Gastrocnemius medialis (tissue), 4 donors: Measurements from ENCODE around the gene RPRD1B.

Experiments
- POLR2A ChIP-seq, 2 donors: fragments of 450-650 bp; IDR thresholded peaks; one replicate each; pipeline ENCODE4 v1.6.1; 2017; ENCODE audit warnings: antibody characterized with exemption in 2 of 2, mild to moderate bottlenecking in 2 of 2, moderate library complexity in 2 of 2
- TF ChIP-seq, protein P1 (sequence below), 5 experiments: fragments of 450-650 bp in 3 of 5; fragments of 200-600 bp in 2 of 5; sonication (generic) in 2 of 5; IDR thresholded peaks in 4 of 5; conservative IDR thresholded peaks in 1 of 5; 1 replicate in 4 of 5; 2 replicates in 1 of 5; pipeline ENCODE4 v1.5.1; 2016 to 2019; ENCODE audit warnings: antibody characterized with exemption in 5 of 5, mild to moderate bottlenecking in 3 of 5, moderate library complexity in 3 of 5

DNA sequence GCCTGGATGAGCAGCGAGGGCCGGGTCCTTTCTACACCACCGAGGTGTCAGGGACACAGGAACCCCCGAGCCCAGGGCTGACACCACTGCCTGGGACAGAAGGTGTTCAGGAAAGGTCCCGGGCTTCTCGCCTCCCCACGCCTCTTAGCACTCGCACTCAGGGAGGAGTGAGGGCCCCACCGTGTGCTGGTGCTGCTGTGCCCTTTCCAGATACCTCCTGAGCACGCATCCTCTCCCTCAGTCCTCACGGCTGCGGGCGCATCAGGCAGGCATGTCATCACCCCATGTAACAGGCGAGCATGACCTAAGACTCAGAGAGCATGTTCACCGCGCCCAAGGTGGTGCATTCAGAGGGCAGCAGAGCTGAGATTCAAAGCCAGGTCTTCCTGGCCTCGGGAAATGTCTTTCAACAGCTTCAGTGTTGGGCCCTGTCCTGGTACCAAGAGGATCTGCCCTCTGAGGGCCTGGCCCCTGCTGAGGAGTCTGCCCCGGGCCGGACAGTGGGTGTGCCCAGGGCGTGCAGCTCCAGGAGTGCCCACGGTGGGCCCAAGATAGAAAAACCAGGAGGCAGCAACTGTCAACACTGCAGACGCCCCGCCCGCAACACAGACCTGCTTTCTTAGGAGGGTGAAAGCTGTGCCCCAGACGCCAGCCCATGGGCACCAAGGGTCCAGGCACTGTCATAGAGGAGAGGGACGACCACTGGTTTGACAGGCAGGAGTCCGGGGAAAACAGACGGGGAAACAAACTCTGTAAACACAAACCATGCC lies 102.3 kb downstream of the RPRD1B start:
- TF ChIP-seq, protein P1, sequence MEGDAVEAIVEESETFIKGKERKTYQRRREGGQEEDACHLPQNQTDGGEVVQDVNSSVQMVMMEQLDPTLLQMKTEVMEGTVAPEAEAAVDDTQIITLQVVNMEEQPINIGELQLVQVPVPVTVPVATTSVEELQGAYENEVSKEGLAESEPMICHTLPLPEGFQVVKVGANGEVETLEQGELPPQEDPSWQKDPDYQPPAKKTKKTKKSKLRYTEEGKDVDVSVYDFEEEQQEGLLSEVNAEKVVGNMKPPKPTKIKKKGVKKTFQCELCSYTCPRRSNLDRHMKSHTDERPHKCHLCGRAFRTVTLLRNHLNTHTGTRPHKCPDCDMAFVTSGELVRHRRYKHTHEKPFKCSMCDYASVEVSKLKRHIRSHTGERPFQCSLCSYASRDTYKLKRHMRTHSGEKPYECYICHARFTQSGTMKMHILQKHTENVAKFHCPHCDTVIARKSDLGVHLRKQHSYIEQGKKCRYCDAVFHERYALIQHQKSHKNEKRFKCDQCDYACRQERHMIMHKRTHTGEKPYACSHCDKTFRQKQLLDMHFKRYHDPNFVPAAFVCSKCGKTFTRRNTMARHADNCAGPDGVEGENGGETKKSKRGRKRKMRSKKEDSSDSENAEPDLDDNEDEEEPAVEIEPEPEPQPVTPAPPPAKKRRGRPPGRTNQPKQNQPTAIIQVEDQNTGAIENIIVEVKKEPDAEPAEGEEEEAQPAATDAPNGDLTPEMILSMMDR (IDR thresholded peaks at IDR 0.05 in 4 of 5, conservative IDR thresholded peaks at IDR 0.05 in 1 of 5), result no peak
- no peak for TF ChIP-seq POLR2A (IDR thresholded peaks at IDR 0.05)
